ENCODE results near the gene XPO6. TPM values are rescaled to one million over a fixed set of nuclear protein-coding genes. Genes with fewer than 3 reads are reported as not detected.

The XPO6 gene
- polyA plus RNA-seq, 1 of the 3 experiments (the other 2 are of a cell fraction), result 97.1 TPM

- CTCF ChIA-PET, result interaction anchor here (0.8 to 1.0 kb wide), 2 partner anchors 12 to 361 kb away, joined by 4 read pairs; no protein-coding TSS in a partner anchor
- peaks cover 5% of the 10 kb centered on the region for H3K79me2 ChIP-seq (ENCODE audit: insufficient read depth)
- no peaks in the 10 kb centered on the region for H3F3A ChIP-seq (replicated peaks; ENCODE audit: insufficient read depth)
- H3K9ac ChIP-seq, result no peak overlapping the region
- no peaks in the 10 kb centered on the region for H3K9me2 ChIP-seq
- DNase-seq, result no peak
- POLR2A ChIA-PET, result no interaction called here
- no peak overlapping the region for H3K4me3 ChIP-seq (ENCODE audit: low read depth in 2 of 2, low read length in 1 of 2)
- H3K27me3 ChIP-seq (ENCODE audit: insufficient read depth), result no peaks in the 10 kb centered on the region
- no peaks in the 10 kb centered on the region for H4K20me1 ChIP-seq (ENCODE audit: insufficient read depth)
- TF ChIP-seq SMC3 (IDR thresholded peaks at IDR 0.05; ENCODE audit: low read depth, low read length) (no peak), POLR2AphosphoS5 (IDR thresholded peaks at IDR 0.05; ENCODE audit: low read depth, low read length) (no peak), YY1 (IDR thresholded peaks at IDR 0.05; ENCODE audit: low read depth) (no peak), RCOR1 (IDR thresholded peaks at IDR 0.05; ENCODE audit: low read length) (no peak), MXI1 (IDR thresholded peaks at IDR 0.05; ENCODE audit: low read depth, low read length) (no peak), ELF1 (IDR thresholded peaks at IDR 0.05) (no peak), EP300 (IDR thresholded peaks at IDR 0.05; ENCODE audit: borderline replicate concordance in 1 of 2, low read depth in 1 of 2, low read length in 1 of 2) (no peak), MAX (IDR thresholded peaks at IDR 0.05; ENCODE audit: low read depth) (no peak), TEAD4 (IDR thresholded peaks at IDR 0.05; ENCODE audit: borderline replicate concordance, insufficient read depth) (no peak)
- H3K4me2 ChIP-seq, result no peak overlapping the region
- 99% methylated on average over 2 of the region's 2 CpGs for WGBS (ENCODE audit: low lambda C conversion rate)
- no peak overlapping the region for H2AFZ ChIP-seq (ENCODE audit: low read depth)
- peaks cover 0 to 13% of the 10 kb centered on the region in 2 experiments; a peak in 1 of 4 replicates for H3K4me1 ChIP-seq (ENCODE audit: control insufficient read depth in 1 of 2, insufficient read depth in 2 of 2, low read depth in 1 of 2, low read length in 1 of 2)
- H3K9me3 ChIP-seq, result no peaks in the 10 kb centered on the region
- peaks cover 59 to 95% of the 10 kb centered on the region in 2 experiments for H3K36me3 ChIP-seq (replicated peaks in 1 of 2; ENCODE audit: control insufficient read depth in 1 of 2, insufficient read depth in 2 of 2, low read length in 1 of 2)
- H3K27ac ChIP-seq (ENCODE audit: low read depth in 2 of 2, low read length in 1 of 2), result no peak overlapping the region
Observed at GRCh38 chr16:28110977-28111376, 100.8 kb downstream of the XPO6 start.

- Histone ChIP-seq H3K9ac (no peak overlapping the region), H4K20me1 (ENCODE audit: insufficient read depth) (no peaks in the 10 kb centered on the region), H3K36me3 (replicated peaks in 1 of 2; ENCODE audit: control insufficient read depth in 1 of 2, insufficient read depth in 2 of 2, low read length in 1 of 2) (peaks cover 61 to 96% of the 10 kb centered on the region in 2 experiments), H2AFZ (ENCODE audit: low read depth) (no peak overlapping the region), H3K27ac (ENCODE audit: low read depth in 2 of 2, low read length in 1 of 2) (no peak overlapping the region), H3F3A (replicated peaks; ENCODE audit: insufficient read depth) (no peaks in the 10 kb centered on the region), H3K9me3 (no peaks in the 10 kb centered on the region), H3K27me3 (ENCODE audit: insufficient read depth) (no peaks in the 10 kb centered on the region), H3K4me3 (ENCODE audit: low read depth in 2 of 2, low read length in 1 of 2) (no peak overlapping the region), H3K79me2 (ENCODE audit: insufficient read depth) (peaks cover 5% of the 10 kb centered on the region), H3K4me1 (ENCODE audit: control insufficient read depth in 1 of 2, insufficient read depth in 2 of 2, low read depth in 1 of 2, low read length in 1 of 2) (peaks cover 0 to 13% of the 10 kb centered on the region in 2 experiments; a peak in 1 of 4 replicates), H3K9me2 (no peaks in the 10 kb centered on the region), H3K4me2 (no peak overlapping the region)
- 97% methylated on average over 5 of the region's 5 CpGs for WGBS (ENCODE audit: low lambda C conversion rate)
- DNase-seq, result no peak
- POLR2A ChIA-PET, result no interaction called here
- CTCF ChIA-PET, result interaction anchor here (0.8 to 1.0 kb wide), 2 partner anchors 12 to 361 kb away, joined by 4 read pairs; no protein-coding TSS in a partner anchor
- no peak for TF ChIP-seq RCOR1 (IDR thresholded peaks at IDR 0.05; ENCODE audit: low read length)
- TF ChIP-seq TEAD4 (IDR thresholded peaks at IDR 0.05; ENCODE audit: borderline replicate concordance, insufficient read depth), result no peak
Observed at GRCh38 chr16:28110479-28110878, 101.3 kb downstream of the XPO6 start.

- Histone ChIP-seq H3K9ac (no peak overlapping the region), H3K4me2 (no peak overlapping the region), H3K36me3 (replicated peaks in 1 of 2; ENCODE audit: control insufficient read depth in 1 of 2, insufficient read depth in 2 of 2, low read length in 1 of 2) (peaks cover 60 to 96% of the 10 kb centered on the region in 2 experiments), H3K4me3 (ENCODE audit: low read depth in 2 of 2, low read length in 1 of 2) (no peak overlapping the region), H4K20me1 (ENCODE audit: insufficient read depth) (no peaks in the 10 kb centered on the region), H3K9me3 (no peaks in the 10 kb centered on the region), H3K4me1 (ENCODE audit: control insufficient read depth in 1 of 2, insufficient read depth in 2 of 2, low read depth in 1 of 2, low read length in 1 of 2) (peaks cover 0 to 13% of the 10 kb centered on the region in 2 experiments; a peak in 1 of 4 replicates), H3K27me3 (ENCODE audit: insufficient read depth) (no peaks in the 10 kb centered on the region), H3K27ac (ENCODE audit: low read depth in 2 of 2, low read length in 1 of 2) (no peak overlapping the region), H2AFZ (ENCODE audit: low read depth) (no peak overlapping the region), H3K79me2 (ENCODE audit: insufficient read depth) (peaks cover 5% of the 10 kb centered on the region), H3F3A (replicated peaks; ENCODE audit: insufficient read depth) (no peaks in the 10 kb centered on the region), H3K9me2 (no peaks in the 10 kb centered on the region)
- 96% methylated on average over 3 of the region's 3 CpGs for WGBS (ENCODE audit: low lambda C conversion rate)
- DNase-seq, result no peak
- POLR2A ChIA-PET, result interaction anchor here (0.5 kb wide), 1 partner anchor 113 kb away, joined by 4 read pairs; no protein-coding TSS in a partner anchor
- TF ChIP-seq EP300 (IDR thresholded peaks at IDR 0.05; ENCODE audit: borderline replicate concordance in 1 of 2, low read depth in 1 of 2, low read length in 1 of 2) (no peak), CTCF (IDR thresholded peaks at IDR 0.05) (no peak), USF1 (IDR thresholded peaks at IDR 0.05; ENCODE audit: borderline replicate concordance, low read depth) (no peak), MXI1 (IDR thresholded peaks at IDR 0.05; ENCODE audit: low read depth, low read length) (no peak), USF2 (IDR thresholded peaks at IDR 0.05; ENCODE audit: borderline replicate concordance, low read depth, low read length) (no peak), GABPA (IDR thresholded peaks at IDR 0.05; ENCODE audit: low read depth) (no peak), TEAD4 (IDR thresholded peaks at IDR 0.05; ENCODE audit: borderline replicate concordance, insufficient read depth) (no peak), ELF1 (IDR thresholded peaks at IDR 0.05) (no peak), RXRA (IDR thresholded peaks at IDR 0.05; ENCODE audit: borderline replicate concordance, low read depth) (no peak), TAF1 (IDR thresholded peaks at IDR 0.05; ENCODE audit: borderline replicate concordance, low read depth, low read length) (no peak), MEF2A (IDR thresholded peaks at IDR 0.05; ENCODE audit: borderline replicate concordance, low read depth) (no peak), MAX (IDR thresholded peaks at IDR 0.05; ENCODE audit: low read depth) (no peak)
- CTCF ChIA-PET, result interaction anchor here (1.0 kb wide), 1 partner anchor 360 kb away, joined by 4 read pairs; no protein-coding TSS in a partner anchor
Observed at GRCh38 chr16:28110074-28110473, 101.7 kb downstream of the XPO6 start.
